Measurements from ENCODE around the gene CGB2.

- TF ChIP-seq CTCF (IDR thresholded peaks at IDR 0.05): no peak
- no peak for TF ChIP-seq POLR2A (IDR thresholded peaks at IDR 0.05)
Measured at GRCh38 chr19:49004964-49005614, 26.6 kb upstream of the CGB2 start.
